Endometrium (tissue), 2 donors: Measurements from ENCODE around the gene PCK2.
"Not testable (repeated sequence)": the region's sequence is repeated elsewhere in the genome, so short reads cannot be mapped to it uniquely, and the experiment has no call there.

Source experiments
- FAIRE-seq: peaks from 2 replicates; lab custom pipeline; 2012; peaks lifted over from hg19 to GRCh38; lab: Jason Lieb, UNC
- donor health status: control.
- donor health status: control.

PCK2 gene

GRCh38 chr14:24095271-24096068, 1.4 kb downstream of the PCK2 start:
- FAIRE-seq: no peak

- FAIRE-seq: no peak
These were observed 2.6 kb downstream of the PCK2 start for GRCh38 chr14:24096545-24097181.

GRCh38 chr14:24098229-24098926, 4.3 kb downstream of the PCK2 start:
- no peak for FAIRE-seq

GRCh38 chr14:24098927-24099813, 5.1 kb downstream of the PCK2 start:
- FAIRE-seq: no peak

- FAIRE-seq: no peak
These were observed 6.3 kb downstream of the PCK2 start for GRCh38 chr14:24100197-24100981.

GRCh38 chr14:24100982-24101494, 6.9 kb downstream of the PCK2 start:
- FAIRE-seq: no peak

GRCh38 chr14:24102357-24103048, 8.4 kb downstream of the PCK2 start:
- FAIRE-seq: no peak

GRCh38 chr14:24103451-24103850, 9.3 kb downstream of the PCK2 start:
- FAIRE-seq: no peak

- FAIRE-seq: not testable (repeated sequence)
These were observed 11.6 kb downstream of the PCK2 start for GRCh38 chr14:24105609-24106239.

GRCh38 chr14:24106672-24107271, 12.7 kb downstream of the PCK2 start:
- no peak for FAIRE-seq

GRCh38 chr14:24108336-24108874, 14.3 kb downstream of the PCK2 start:
- FAIRE-seq: no peak

GRCh38 chr14:24110060-24110459, 15.9 kb downstream of the PCK2 start:
- FAIRE-seq: no peak

GRCh38 chr14:24110523-24110922, 16.4 kb downstream of the PCK2 start:
- no peak for FAIRE-seq

GRCh38 chr14:24113379-24113800, 19.3 kb downstream of the PCK2 start:
- FAIRE-seq: no peak

- no peak for FAIRE-seq
These were observed 19.9 kb downstream of the PCK2 start for GRCh38 chr14:24113801-24114531.

GRCh38 chr14:24114532-24115421, 20.7 kb downstream of the PCK2 start, which contains the start of the genes DCAF11 and NRL:
Gene DCAF11, plus strand, starts transcription at chr14:24114777. Its CDS starts 818 bp downstream, at chr14:24115595.
Gene NRL, minus strand, starts transcription at chr14:24114949. Its CDS starts 32,101 bp downstream, at chr14:24082848.
- peak; percentile 93 for FAIRE-seq
